MCF 10A (cell line): ENCODE results near the gene ACSL5. TPM values are rescaled to one million over a fixed set of nuclear protein-coding genes. Genes with fewer than 3 reads are reported as not detected.

Experiments
- BruUV-seq: library from RNA; stranded (reverse); fragments of 400-500 nt; replicated peaks from 2 replicates; lab custom pipeline; 2021; lab: Mats Ljungman, UMichigan
- CTCF ChIA-PET: fragments of 300-600 bp; sonication (Branson Sonifier 250); formaldehyde crosslinking; extraction: SDS; loops from one replicate; lab custom pipeline; 2021; ENCODE audit warnings: antibody characterized with exemption, inconsistent platforms; lab: Yijun Ruan, JAX
- POLR2A ChIA-PET: fragments of 300-600, 350-650 bp; sonication (Branson Sonifier 250); formaldehyde crosslinking; extraction: SDS; loops from one replicate; lab custom pipeline; 2020; ENCODE audit warnings: antibody characterized with exemption, inconsistent platforms; lab: Yijun Ruan, JAX
- DNase-seq: peaks from one replicate; pipeline ENCODE4 v3.0.0-alpha.2; 2018; ENCODE audit not compliant: unreplicated experiment
- H3K27ac Mint-ChIP-seq: one replicate; pipeline ENCODE4 v1.8.0; 2022; ENCODE audit warnings: mild to moderate bottlenecking, low read depth, mixed read lengths; ENCODE audit not compliant: unreplicated experiment
- H3K27me3 Mint-ChIP-seq: one replicate; pipeline ENCODE4 v1.8.0; 2022; ENCODE audit warnings: mixed read lengths; ENCODE audit not compliant: insufficient read depth, unreplicated experiment
- H3K36me3 Mint-ChIP-seq: one replicate; pipeline ENCODE4 v1.8.0; 2022; ENCODE audit warnings: mild to moderate bottlenecking, moderate library complexity, mixed read lengths; ENCODE audit not compliant: insufficient read depth, unreplicated experiment
- H3K4me1 Mint-ChIP-seq: one replicate; pipeline ENCODE4 v1.8.0; 2022; ENCODE audit warnings: mixed read lengths; ENCODE audit not compliant: insufficient read depth, unreplicated experiment
- H3K4me3 Mint-ChIP-seq: one replicate; pipeline ENCODE4 v1.8.0; 2022; ENCODE audit warnings: mild to moderate bottlenecking, moderate library complexity, mixed read lengths; ENCODE audit not compliant: unreplicated experiment
- H3K9me3 Mint-ChIP-seq: one replicate; pipeline ENCODE4 v1.8.0; 2022; ENCODE audit warnings: mixed read lengths; ENCODE audit not compliant: unreplicated experiment
- CTCF ChIP-seq: fragments of 200-600 bp; IDR thresholded peaks from one replicate; pipeline ENCODE4 v1.8.0; 2022; ENCODE audit warnings: antibody characterized with exemption, mild to moderate bottlenecking; ENCODE audit not compliant: unreplicated experiment
- intact Hi-C: fragments of 100-400 bp; cut with micrococcal nuclease; formaldehyde crosslinking; loops from 2 replicates; pipeline ENCODE4 v1.14.1; 2022
- total RNA-seq: library from RNA; stranded (reverse); gene quantifications from 2 replicates; pipeline ENCODE4 v1.2.3, GENCODE V29; 2022

The ACSL5 gene
- total RNA-seq, 1 experiment from 2014 or later = 0.68 TPM

- TF ChIP-seq CTCF = no peak
- ChIA-PET POLR2A (interaction anchor here (5.7 kb wide), 1 partner anchor 7 kb away, joined by 41 read pairs; no protein-coding TSS in a partner anchor), CTCF (no interaction called here)
- Mint-ChIP-seq H3K4me3 (no peak overlapping the region), H3K9me3 (no peaks in the 10 kb centered on the region), H3K27me3 (no peaks in the 10 kb centered on the region), H3K36me3 (no peaks in the 10 kb centered on the region), H3K4me1 (peaks cover 24% of the 10 kb centered on the region), H3K27ac (no peak overlapping the region)
- intact Hi-C loops = no loop called here
- BruUV-seq = no TSS peak
- DNase-seq = no peak
Measured at GRCh38 chr10:112356686-112357085, 17.2 kb upstream of the ACSL5 start.

GRCh38 chr10:112359606-112360307, 14.2 kb upstream of the ACSL5 start:
- BruUV-seq = no TSS peak
- intact Hi-C loops = no loop called here
- H3K36me3 Mint-ChIP-seq = no peaks in the 10 kb centered on the region
- TF ChIP-seq CTCF = no peak
- H3K9me3 Mint-ChIP-seq = no peaks in the 10 kb centered on the region
- DNase-seq = no peak
- no peak overlapping the region for H3K4me3 Mint-ChIP-seq
- H3K27me3 Mint-ChIP-seq = no peaks in the 10 kb centered on the region
- peak overlapping the region; percentile 90 for H3K27ac Mint-ChIP-seq
- ChIA-PET POLR2A (interaction anchor here (0.6 to 5.7 kb wide), 9 partner anchors 10 to 1371 kb away, joined by 3 to 41 read pairs (median 9); partner anchors contain the start of genes ACSL5, GPAM, VTI1A and ZDHHC6), CTCF (interaction anchor here (0.6 to 2.6 kb wide), 4 partner anchors 9 to 78 kb away, joined by 3 to 12 read pairs (median 6); no protein-coding TSS in a partner anchor)
- peaks cover 33% of the 10 kb centered on the region for H3K4me1 Mint-ChIP-seq

GRCh38 chr10:112360308-112361270, 13.3 kb upstream of the ACSL5 start:
- ChIA-PET POLR2A (interaction anchor here (0.6 to 5.7 kb wide), 15 partner anchors 11 to 1372 kb away, joined by 3 to 41 read pairs (median 5); partner anchors contain the start of genes ACSL5, GPAM, VTI1A and ZDHHC6), CTCF (interaction anchor here (0.6 to 2.6 kb wide), 5 partner anchors 10 to 77 kb away, joined by 3 to 12 read pairs (median 7); no protein-coding TSS in a partner anchor)
- TF ChIP-seq CTCF = no peak
- intact Hi-C loops = no loop called here
- no TSS peak for BruUV-seq
- no peaks in the 10 kb centered on the region for H3K9me3 Mint-ChIP-seq
- H3K4me1 Mint-ChIP-seq = peaks cover 33% of the 10 kb centered on the region
- peak overlapping the region; percentile 38 for H3K4me3 Mint-ChIP-seq
- H3K27me3 Mint-ChIP-seq = no peaks in the 10 kb centered on the region
- DNase-seq = peak; percentile 94
- peak overlapping the region; percentile 90 for H3K27ac Mint-ChIP-seq
- H3K36me3 Mint-ChIP-seq = no peaks in the 10 kb centered on the region
